ENCODE results near the gene GRIK3.

GRIK3 gene

DNA sequence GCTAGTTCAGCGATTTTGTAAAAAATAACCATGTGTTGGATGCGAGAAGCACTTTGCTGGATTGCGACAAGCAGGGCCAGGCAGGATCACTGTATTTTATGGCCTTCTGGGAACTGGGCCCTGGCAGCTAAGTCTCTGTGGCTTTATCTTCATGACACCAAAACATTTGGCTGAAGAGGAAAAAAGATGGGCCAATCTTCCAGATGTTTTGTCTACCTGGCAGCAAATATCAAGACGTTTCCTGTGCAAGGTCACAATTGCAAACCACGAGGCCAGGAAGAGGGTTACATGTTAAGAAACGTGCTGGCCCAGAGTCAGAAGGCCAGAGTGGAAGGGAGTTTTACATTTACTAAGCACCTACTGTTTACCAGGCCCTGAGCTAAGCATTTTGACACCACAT lies 22.1 kb downstream of the GRIK3 start:
- in situ Hi-C loops (cut with HindIII; ENCODE audit: low sequenced_read_pairs): no loop called here
- H3K4me3 ChIP-seq (ENCODE audit: low read depth, low read length): no peak overlapping the region
- DNase-seq (ENCODE audit: low read depth): no peak
- TF ChIP-seq, protein P1, sequence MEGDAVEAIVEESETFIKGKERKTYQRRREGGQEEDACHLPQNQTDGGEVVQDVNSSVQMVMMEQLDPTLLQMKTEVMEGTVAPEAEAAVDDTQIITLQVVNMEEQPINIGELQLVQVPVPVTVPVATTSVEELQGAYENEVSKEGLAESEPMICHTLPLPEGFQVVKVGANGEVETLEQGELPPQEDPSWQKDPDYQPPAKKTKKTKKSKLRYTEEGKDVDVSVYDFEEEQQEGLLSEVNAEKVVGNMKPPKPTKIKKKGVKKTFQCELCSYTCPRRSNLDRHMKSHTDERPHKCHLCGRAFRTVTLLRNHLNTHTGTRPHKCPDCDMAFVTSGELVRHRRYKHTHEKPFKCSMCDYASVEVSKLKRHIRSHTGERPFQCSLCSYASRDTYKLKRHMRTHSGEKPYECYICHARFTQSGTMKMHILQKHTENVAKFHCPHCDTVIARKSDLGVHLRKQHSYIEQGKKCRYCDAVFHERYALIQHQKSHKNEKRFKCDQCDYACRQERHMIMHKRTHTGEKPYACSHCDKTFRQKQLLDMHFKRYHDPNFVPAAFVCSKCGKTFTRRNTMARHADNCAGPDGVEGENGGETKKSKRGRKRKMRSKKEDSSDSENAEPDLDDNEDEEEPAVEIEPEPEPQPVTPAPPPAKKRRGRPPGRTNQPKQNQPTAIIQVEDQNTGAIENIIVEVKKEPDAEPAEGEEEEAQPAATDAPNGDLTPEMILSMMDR (IDR thresholded peaks at IDR 0.05; ENCODE audit: low read depth, low read length, missing control alignments): no peak

DNA sequence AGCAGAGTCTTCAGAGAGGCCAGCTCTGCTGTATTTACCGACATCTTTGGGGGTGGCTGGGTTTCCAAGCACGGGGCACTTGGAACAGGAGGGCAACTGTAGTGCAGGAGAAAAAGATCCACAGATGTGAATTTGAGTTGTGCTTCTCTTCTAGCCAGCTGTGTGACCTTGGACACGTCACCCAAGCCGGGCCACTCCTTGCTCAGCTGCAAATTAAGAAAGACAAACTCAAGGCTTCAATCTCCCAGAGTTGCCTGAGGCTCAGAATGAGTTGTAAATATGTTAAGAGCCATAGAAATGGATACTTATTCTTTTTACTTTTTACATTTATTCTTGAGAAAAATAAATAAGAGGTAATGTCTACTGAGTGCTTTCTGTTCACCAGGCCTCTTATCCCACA lies 24.3 kb downstream of the GRIK3 start:
- DNase-seq (ENCODE audit: low read depth): no peak
- TF ChIP-seq, protein P1 (IDR thresholded peaks at IDR 0.05; ENCODE audit: low read depth, low read length, missing control alignments): no peak
- in situ Hi-C loops (cut with HindIII; ENCODE audit: low sequenced_read_pairs): no loop called here
- H3K4me3 ChIP-seq (ENCODE audit: low read depth, low read length): no peak overlapping the region

DNA sequence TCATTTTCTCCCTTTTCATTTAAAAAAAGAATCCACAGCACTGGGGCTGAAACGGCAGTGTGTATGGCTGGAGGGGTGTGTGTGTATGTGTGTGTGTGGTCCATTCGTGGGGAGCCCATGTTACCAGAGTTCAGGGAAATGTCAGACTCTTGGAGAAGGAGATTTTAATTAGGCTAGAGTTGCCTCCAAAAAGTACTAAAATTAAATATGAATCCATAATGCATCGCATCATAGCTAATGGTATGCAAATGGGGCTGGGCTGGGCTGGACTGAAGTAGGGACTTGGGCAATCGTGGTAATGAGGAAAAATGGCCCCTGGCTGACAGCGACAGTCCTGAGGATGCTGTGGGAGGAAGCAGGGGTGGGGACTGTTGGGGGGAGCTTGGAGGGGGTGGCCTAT lies 24.8 kb downstream of the GRIK3 start:
- no peak overlapping the region for H3K4me3 ChIP-seq (ENCODE audit: low read depth, low read length)
- in situ Hi-C loops (cut with HindIII; ENCODE audit: low sequenced_read_pairs): no loop called here
- TF ChIP-seq, protein P1 (IDR thresholded peaks at IDR 0.05; ENCODE audit: low read depth, low read length, missing control alignments): no peak
- DNase-seq (ENCODE audit: low read depth): no peak

DNA sequence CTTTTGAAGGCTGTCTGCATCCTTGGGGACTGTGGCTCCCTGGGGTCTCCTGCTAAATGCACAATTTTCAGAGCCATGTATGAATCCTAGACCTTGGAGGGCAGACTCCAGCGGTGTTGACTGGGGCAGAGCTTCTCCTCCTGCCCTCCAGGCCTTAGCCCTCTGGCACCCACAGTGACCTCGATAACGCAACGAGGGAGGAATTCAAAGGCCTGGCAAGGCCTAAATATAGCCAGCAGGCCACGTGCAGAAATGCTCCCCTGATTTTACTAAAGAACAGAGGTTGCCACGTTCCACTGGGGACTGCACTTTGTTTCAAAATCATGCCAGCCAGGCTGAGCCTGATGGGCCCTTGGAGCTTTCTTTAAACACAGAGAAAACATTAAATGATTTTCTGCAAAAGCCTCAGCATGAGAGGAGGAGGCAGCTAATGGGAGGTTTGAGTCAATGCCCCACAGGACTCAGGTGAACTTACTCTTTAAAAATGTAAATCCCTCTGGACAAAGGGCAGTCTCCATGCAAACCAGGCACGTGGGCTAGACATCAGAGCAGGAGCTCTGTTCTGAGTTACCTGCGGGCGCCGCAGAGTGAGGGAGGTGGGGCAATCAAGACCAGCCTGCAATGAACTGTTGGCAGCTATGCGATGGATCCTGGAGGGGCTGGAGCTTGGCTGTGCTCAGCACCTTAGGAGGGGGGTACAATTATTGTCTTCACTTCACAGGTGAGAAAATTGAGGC lies 28.0 kb downstream of the GRIK3 start:
- H3K4me3 ChIP-seq (ENCODE audit: low read depth, low read length): no peak overlapping the region
- TF ChIP-seq, protein P1 (IDR thresholded peaks at IDR 0.05; ENCODE audit: low read depth, low read length, missing control alignments): no peak
- in situ Hi-C loops (cut with HindIII; ENCODE audit: low sequenced_read_pairs): no loop called here
- DNase-seq (ENCODE audit: low read depth): no peak

DNA sequence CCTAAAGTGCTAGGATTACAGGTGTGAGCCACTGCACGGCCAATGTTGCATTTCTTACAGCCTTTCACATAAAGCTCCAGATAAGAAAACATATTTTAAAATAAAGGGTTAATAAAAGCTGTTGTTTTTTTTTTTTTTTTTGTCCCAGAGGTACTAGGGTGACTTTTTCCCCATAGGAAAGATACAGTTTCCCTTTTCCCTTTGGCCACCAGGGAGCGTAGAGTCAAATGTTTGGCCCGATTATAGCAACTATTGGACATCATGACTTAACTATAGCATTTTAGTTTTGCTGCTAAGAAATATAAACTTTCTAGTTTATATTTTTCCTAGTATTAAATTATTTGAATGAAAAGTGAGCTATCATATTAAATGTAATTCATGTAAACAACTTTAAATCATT lies 31.4 kb downstream of the GRIK3 start:
- TF ChIP-seq, protein P1 (IDR thresholded peaks at IDR 0.05; ENCODE audit: low read depth, low read length, missing control alignments): no peak
- in situ Hi-C loops (cut with HindIII; ENCODE audit: low sequenced_read_pairs): no loop called here
- DNase-seq (ENCODE audit: low read depth): no peak
- no peak overlapping the region for H3K4me3 ChIP-seq (ENCODE audit: low read depth, low read length)

DNA sequence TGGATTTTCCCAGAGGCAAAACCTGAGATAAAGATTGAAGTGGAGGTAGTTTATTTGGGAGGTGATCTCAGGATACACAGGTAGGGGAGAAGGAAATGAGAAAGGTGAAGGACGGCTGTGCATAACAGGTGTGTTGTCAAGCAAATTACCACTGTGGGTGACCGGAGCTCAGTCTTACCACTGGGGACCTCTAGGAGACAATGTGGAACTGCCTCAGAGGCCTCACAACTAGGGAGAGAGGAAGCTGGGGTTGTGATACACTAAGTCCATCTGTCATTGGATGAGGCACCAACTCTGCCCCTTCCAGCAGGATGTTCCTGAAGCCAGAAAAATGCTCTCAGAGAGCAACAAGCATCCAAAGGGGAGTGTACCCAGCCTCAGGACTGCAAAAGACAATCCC lies 32.6 kb downstream of the GRIK3 start:
- DNase-seq (ENCODE audit: low read depth): no peak
- in situ Hi-C loops (cut with HindIII; ENCODE audit: low sequenced_read_pairs): no loop called here
- TF ChIP-seq, protein P1 (IDR thresholded peaks at IDR 0.05; ENCODE audit: low read depth, low read length, missing control alignments): no peak
- H3K4me3 ChIP-seq (ENCODE audit: low read depth, low read length): no peak overlapping the region

All from astrocyte of the cerebellum (primary cell).